Measurements from ENCODE around the gene SMAD7. TPM values are rescaled to one million over a fixed set of nuclear protein-coding genes. Genes with fewer than 3 reads are reported as not detected.

The SMAD7 gene
- polyA plus RNA-seq, result 10 to 100 TPM; 10.1 to 17.4 (median 12.3) TPM

GRCh38 chr18:48950536-48951447, at the start of gene SMAD7:
Gene SMAD7 (minus strand): TSS chr18:48950965. CDS start chr18:48950424, 541 bp downstream.
- H3K9me3 Mint-ChIP-seq, result no peaks in the 10 kb centered on the region
- H3K4me1 Mint-ChIP-seq, result peaks cover 34 to 36% of the 10 kb centered on the region in 2 donors
- H3K36me3 Mint-ChIP-seq, result peaks cover 17 to 28% (median 20%) of the 10 kb centered on the region in 3 donors
- H3K27me3 Mint-ChIP-seq (ENCODE audit: low read depth in 3 of 3), result peaks cover 39 to 44% (median 44%) of the 10 kb centered on the region in 3 donors
- H3K27ac Mint-ChIP-seq, result peak within 1 kb of the TSS; percentile 95 to 99 (median 98)
- H3K4me3 Mint-ChIP-seq, result peak within 1 kb of the TSS; percentile 98 to 99 (median 99)
- peak; percentile 45 to 58 (median 51) for DNase-seq

- H3K9me3 Mint-ChIP-seq, result no peaks in the 10 kb centered on the region
- H3K4me1 Mint-ChIP-seq, result peaks cover 8% of the 10 kb centered on the region in 2 donors
- peaks cover 2 to 7% (median 3%) of the 10 kb centered on the region in 3 donors for H3K27me3 Mint-ChIP-seq (ENCODE audit: low read depth in 3 of 3)
- H3K36me3 Mint-ChIP-seq, result no peaks in the 10 kb centered on the region
- H3K27ac Mint-ChIP-seq, result no peak overlapping the region
- H3K4me3 Mint-ChIP-seq, result no peak overlapping the region
- no peak for DNase-seq
These were observed 48.8 kb upstream of the SMAD7 start for GRCh38 chr18:48999569-48999968.

- DNase-seq, result no peak
- Mint-ChIP-seq H3K36me3 (no peaks in the 10 kb centered on the region), H3K9me3 (no peaks in the 10 kb centered on the region), H3K27me3 (ENCODE audit: low read depth in 3 of 3) (peaks cover 3 to 4% (median 4%) of the 10 kb centered on the region in 3 donors), H3K4me3 (no peak overlapping the region), H3K27ac (no peak overlapping the region), H3K4me1 (peaks cover 8% of the 10 kb centered on the region in 2 donors)
These were observed 47.4 kb upstream of the SMAD7 start for GRCh38 chr18:48997985-48998831.

GRCh38 chr18:48997681-48997984, 46.9 kb upstream of the SMAD7 start:
- no peak for DNase-seq
- Mint-ChIP-seq H3K36me3 (peaks cover 0 to 3% (median 0%) of the 10 kb centered on the region in 3 donors), H3K9me3 (no peaks in the 10 kb centered on the region), H3K27ac (no peak overlapping the region), H3K27me3 (ENCODE audit: low read depth in 3 of 3) (peaks cover 3 to 5% (median 4%) of the 10 kb centered on the region in 3 donors), H3K4me3 (no peak overlapping the region), H3K4me1 (peaks cover 8% of the 10 kb centered on the region in 2 donors)

GRCh38 chr18:48996901-48997463, 46.2 kb upstream of the SMAD7 start:
- peaks cover 3 to 5% (median 4%) of the 10 kb centered on the region in 3 donors for H3K27me3 Mint-ChIP-seq (ENCODE audit: low read depth in 3 of 3)
- H3K4me3 Mint-ChIP-seq, result no peak overlapping the region
- H3K36me3 Mint-ChIP-seq, result peaks cover 0 to 4% (median 0%) of the 10 kb centered on the region in 3 donors
- no peaks in the 10 kb centered on the region for H3K9me3 Mint-ChIP-seq
- H3K4me1 Mint-ChIP-seq, result peaks cover 8% of the 10 kb centered on the region in 2 donors
- H3K27ac Mint-ChIP-seq, result peak overlapping the region in 2 of 6 donors; percentile 36 to 40
- peak; percentile 19 to 38 (median 36) for DNase-seq

- Mint-ChIP-seq H3K36me3 (peaks cover 0 to 4% (median 0%) of the 10 kb centered on the region in 3 donors), H3K4me1 (peaks cover 8% of the 10 kb centered on the region in 2 donors), H3K4me3 (no peak overlapping the region), H3K9me3 (no peaks in the 10 kb centered on the region), H3K27me3 (ENCODE audit: low read depth in 3 of 3) (peaks cover 3 to 5% (median 4%) of the 10 kb centered on the region in 3 donors), H3K27ac (no peak overlapping the region)
- no peak for DNase-seq
These were observed 45.3 kb upstream of the SMAD7 start for GRCh38 chr18:48996041-48996440.

- no peak overlapping the region for H3K27ac Mint-ChIP-seq
- no peaks in the 10 kb centered on the region for H3K9me3 Mint-ChIP-seq
- peaks cover 0 to 4% (median 0%) of the 10 kb centered on the region in 3 donors for H3K36me3 Mint-ChIP-seq
These were observed 44.4 kb upstream of the SMAD7 start for GRCh38 chr18:48994926-48995835.

GRCh38 chr18:48994044-48994651, 43.4 kb upstream of the SMAD7 start:
- DNase-seq, result no peak
- peaks cover 0 to 4% (median 0%) of the 10 kb centered on the region in 3 donors for H3K36me3 Mint-ChIP-seq
- peak overlapping the region in 2 of 6 donors; percentile 29 to 38 for H3K27ac Mint-ChIP-seq
- no peak overlapping the region for H3K4me3 Mint-ChIP-seq
- peaks cover 3 to 4% (median 3%) of the 10 kb centered on the region in 3 donors for H3K27me3 Mint-ChIP-seq (ENCODE audit: low read depth in 3 of 3)
- H3K9me3 Mint-ChIP-seq, result no peaks in the 10 kb centered on the region
- H3K4me1 Mint-ChIP-seq, result peaks cover 15 to 16% of the 10 kb centered on the region in 2 donors

More at GRCh38 chr18:48994926-48995835, 44.4 kb upstream of the SMAD7 start:
- H3K27me3 Mint-ChIP-seq (ENCODE audit: low read depth in 3 of 3), result peaks cover 3 to 4% (median 3%) of the 10 kb centered on the region in 3 donors
- DNase-seq, result no peak
- H3K4me3 Mint-ChIP-seq, result no peak overlapping the region
- H3K4me1 Mint-ChIP-seq, result peaks cover 14 to 15% of the 10 kb centered on the region in 2 donors

GRCh38 chr18:48993586-48993985, 42.8 kb upstream of the SMAD7 start:
- no peaks in the 10 kb centered on the region for H3K9me3 Mint-ChIP-seq
- DNase-seq, result no peak
- peak overlapping the region in 1 of 6 donors; percentile 65 for H3K27ac Mint-ChIP-seq
- H3K4me3 Mint-ChIP-seq, result no peak overlapping the region
- H3K36me3 Mint-ChIP-seq, result peaks cover 0 to 4% (median 0%) of the 10 kb centered on the region in 3 donors
- H3K4me1 Mint-ChIP-seq, result peaks cover 15 to 16% of the 10 kb centered on the region in 2 donors
- peaks cover 2 to 4% (median 3%) of the 10 kb centered on the region in 3 donors for H3K27me3 Mint-ChIP-seq (ENCODE audit: low read depth in 3 of 3)

- Mint-ChIP-seq H3K36me3 (peaks cover 0 to 4% (median 0%) of the 10 kb centered on the region in 3 donors), H3K27me3 (ENCODE audit: low read depth in 3 of 3) (peaks cover 2 to 4% (median 3%) of the 10 kb centered on the region in 3 donors), H3K4me1 (peaks cover 15 to 16% of the 10 kb centered on the region in 2 donors), H3K9me3 (no peaks in the 10 kb centered on the region), H3K27ac (peak overlapping the region in 1 of 6 donors; percentile 65), H3K4me3 (no peak overlapping the region)
- no peak for DNase-seq
These were observed 42.2 kb upstream of the SMAD7 start for GRCh38 chr18:48992791-48993555.

GRCh38 chr18:48992133-48992532, 41.4 kb upstream of the SMAD7 start:
- H3K4me1 Mint-ChIP-seq, result peaks cover 9% of the 10 kb centered on the region in 2 donors
- peak overlapping the region in 2 of 6 donors; percentile 65 to 71 for H3K27ac Mint-ChIP-seq
- peaks cover 2 to 4% (median 3%) of the 10 kb centered on the region in 3 donors for H3K27me3 Mint-ChIP-seq (ENCODE audit: low read depth in 3 of 3)
- DNase-seq, result no peak
- peaks cover 0 to 4% (median 0%) of the 10 kb centered on the region in 3 donors for H3K36me3 Mint-ChIP-seq
- no peaks in the 10 kb centered on the region for H3K9me3 Mint-ChIP-seq
- peak overlapping the region in 1 of 5 donors; percentile 23 for H3K4me3 Mint-ChIP-seq

Measured in immature natural killer cell (primary cell).